Measurements from ENCODE around the gene IL1RAPL1.

The IL1RAPL1 gene

GRCh38 chrX:29962061-29962460 is 1374.8 kb downstream of the IL1RAPL1 start:
- DNase-seq (ENCODE audit: low read depth) = no peak
- no peak overlapping the region for H3K4me3 ChIP-seq (ENCODE audit: low read length)
- no peak for TF ChIP-seq CTCF (conservative IDR thresholded peaks at IDR 0.05; ENCODE audit: low read length)

GRCh38 chrX:29965634-29966033 is 1378.4 kb downstream of the IL1RAPL1 start:
- TF ChIP-seq CTCF (conservative IDR thresholded peaks at IDR 0.05; ENCODE audit: low read length) = no peak
- no peak overlapping the region for H3K4me3 ChIP-seq (ENCODE audit: low read length)
- DNase-seq (ENCODE audit: low read depth) = no peak

DNA sequence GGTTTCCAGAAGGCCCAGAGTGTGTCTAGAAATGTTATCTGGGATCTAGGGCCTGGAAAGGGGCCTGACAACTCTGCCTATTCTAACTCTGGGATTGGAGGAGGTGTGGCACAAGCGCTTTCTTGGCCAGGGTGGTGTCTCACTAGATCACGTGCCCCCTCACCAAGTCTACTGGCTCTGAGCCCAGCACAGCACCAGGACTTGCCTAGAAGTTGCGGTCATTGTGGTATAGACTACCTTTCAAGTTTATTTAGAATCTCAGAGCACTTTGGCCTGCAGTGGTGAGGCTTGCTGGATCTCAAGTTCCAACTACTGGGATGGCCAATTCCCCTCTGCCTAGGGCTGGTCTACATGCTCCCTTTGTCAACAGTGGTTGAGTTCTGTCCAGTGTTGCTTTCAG is 1404.8 kb downstream of the IL1RAPL1 start:
- TF ChIP-seq CTCF (conservative IDR thresholded peaks at IDR 0.05; ENCODE audit: low read length) = no peak
- no peak for DNase-seq (ENCODE audit: low read depth)
- H3K4me3 ChIP-seq (ENCODE audit: low read length) = no peak overlapping the region

- no peak for TF ChIP-seq CTCF (conservative IDR thresholded peaks at IDR 0.05; ENCODE audit: low read length)
- no peak for DNase-seq (ENCODE audit: low read depth)
- H3K4me3 ChIP-seq (ENCODE audit: low read length) = no peak overlapping the region
These were observed 1418.6 kb downstream of the IL1RAPL1 start for GRCh38 chrX:30005813-30006212.

Measured in AG10803 (cell line).